GM19324 (cell line): Measurements from ENCODE around the gene FAM120B.
"Not testable (repeated sequence)": the region's sequence is repeated elsewhere in the genome, so short reads cannot be mapped to it uniquely, and the experiment has no call there.

Experiments
- ATAC-seq: cut with Tn5 transposase; IDR thresholded peaks from one replicate; pipeline ENCODE4 v1.9.1; 2021; ENCODE audit warnings: mild to moderate bottlenecking, moderate library complexity; ENCODE audit not compliant: unreplicated experiment, low FRiP score

The FAM120B gene

DNA sequence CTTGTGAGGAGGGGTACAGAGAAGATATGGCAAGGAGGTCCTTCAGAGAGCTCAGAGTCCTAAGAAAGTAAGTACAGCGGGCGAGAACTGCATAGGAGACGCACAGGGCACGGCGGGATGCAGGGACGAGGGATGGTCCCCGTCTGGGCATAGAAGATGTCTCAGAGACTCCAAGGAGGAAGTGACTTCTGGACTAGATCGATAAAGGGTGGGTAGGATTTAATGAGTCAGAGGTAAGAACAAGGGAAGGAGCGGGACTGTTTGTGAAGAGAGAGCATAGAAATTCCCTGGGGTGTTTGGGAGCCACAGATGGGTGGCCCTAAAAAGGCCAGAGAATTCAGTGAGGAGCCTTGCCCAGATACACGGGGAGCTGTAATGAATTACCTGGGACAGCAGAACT, 69.1 kb downstream of the FAM120B start:
- no peak for ATAC-seq

DNA sequence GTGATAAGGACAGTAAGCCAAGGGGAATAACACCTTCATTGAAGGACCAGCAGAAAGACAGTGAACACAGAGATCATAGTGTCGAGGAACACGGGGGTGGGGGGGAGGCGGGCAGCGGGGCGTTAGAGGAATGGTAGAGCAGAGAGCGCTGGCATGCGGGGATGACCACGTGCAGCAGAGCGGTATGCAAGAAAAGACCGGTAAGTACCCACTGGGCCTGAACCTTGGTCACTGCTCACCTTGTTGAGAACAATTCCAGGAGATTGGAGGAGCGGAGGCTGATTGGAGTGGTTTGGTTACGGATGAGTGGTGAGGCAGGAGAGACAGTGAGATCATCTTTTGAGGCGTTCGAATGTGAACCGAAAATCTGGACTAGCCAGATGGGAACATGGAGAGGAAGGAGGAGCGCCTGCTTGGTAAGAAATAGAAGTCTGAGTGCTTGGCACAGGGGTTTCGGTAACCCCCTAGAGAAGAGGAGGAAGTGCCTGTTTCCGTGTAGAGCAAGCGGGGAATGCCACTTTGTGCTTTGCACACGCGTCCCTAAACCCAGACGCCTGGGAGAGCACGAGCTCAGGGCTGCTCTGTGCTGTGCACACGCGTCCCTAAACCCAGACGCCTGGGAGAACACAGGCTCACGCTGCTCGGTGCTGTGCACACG, 70.0 kb downstream of the FAM120B start:
- no peak for ATAC-seq

DNA sequence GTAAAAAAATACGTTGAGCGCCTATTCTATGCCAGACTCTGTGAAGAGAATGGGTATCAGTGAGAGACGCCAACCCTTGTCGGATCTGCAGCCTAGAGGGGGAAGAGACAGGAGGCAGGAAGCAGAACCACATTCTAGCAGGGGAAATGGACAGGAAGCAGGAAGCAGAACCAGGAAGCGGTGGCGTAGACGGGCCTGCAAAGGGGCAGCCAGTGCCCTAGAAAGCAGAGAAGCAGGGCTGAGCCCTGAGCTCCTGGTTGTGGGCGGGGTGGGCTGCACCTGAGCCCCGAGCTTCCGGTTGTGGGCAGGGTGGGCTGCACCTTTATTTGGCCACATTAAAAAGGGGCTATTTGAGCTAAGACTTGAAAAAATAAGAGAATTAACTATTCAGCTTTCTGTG, 71.9 kb downstream of the FAM120B start:
- ATAC-seq: no peak

DNA sequence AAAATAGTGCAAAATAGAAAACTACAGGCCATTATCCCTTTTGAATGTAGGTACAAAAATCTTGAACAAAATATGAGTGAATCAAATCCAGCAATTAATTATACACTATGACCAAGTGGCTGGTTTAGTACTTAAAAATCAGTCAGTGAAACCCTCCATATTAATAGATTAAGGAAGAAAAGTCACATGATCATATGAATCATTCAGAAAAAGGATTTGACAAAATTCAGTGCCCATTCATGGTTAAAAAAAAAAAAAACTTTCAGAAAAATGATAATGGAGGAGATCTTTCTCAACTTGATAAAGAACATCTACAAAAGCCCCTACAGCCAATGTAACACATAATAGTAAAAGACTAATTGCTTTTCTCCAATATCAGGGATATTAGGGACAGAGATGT, 75.0 kb downstream of the FAM120B start:
- no peak for ATAC-seq

DNA sequence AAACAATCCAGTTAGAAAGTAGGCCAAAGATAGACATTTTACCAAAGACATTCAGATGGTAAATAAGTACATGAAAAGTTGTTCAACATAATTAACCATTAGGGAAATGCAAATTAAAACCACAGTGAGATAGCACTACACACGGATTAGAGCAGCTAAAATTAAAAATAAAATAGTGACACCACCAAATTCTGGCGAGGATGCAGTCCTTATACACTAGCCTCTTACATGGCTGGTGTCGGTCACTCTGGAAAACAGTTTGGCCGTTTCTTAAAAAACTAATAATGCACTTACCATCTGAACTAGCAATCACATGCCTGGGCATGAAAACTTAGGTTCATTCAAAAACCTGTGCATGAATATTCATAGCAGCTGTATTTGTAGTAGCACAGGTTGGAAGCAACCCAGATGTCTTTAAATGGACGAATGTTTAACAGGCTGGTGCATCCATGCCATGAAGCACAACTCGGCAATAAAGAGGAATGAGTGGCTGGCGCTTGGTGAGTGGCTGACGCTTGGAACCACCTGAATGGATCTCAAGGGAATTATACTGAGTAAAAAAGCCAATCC, 77.0 kb downstream of the FAM120B start:
- no peak for ATAC-seq

DNA sequence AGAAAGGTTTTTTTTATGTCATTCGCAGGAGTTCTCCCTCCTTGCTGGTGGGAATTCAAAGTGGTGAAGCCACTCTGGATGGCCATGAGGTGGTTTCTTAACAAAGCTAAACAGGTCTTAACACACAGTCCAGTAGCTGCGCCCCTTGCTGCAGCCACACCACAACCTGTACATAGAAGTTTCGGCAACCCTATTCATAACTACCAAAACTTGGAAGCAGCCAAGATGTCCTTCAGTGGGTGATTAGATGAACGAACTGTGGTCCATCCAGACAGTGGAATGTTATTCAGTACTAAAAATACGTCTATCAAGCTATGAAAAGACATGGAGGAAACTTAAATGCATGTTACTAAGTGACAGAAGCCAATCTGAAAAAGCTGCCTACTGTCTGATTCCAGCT, 78.9 kb downstream of the FAM120B start:
- ATAC-seq: no peak

DNA sequence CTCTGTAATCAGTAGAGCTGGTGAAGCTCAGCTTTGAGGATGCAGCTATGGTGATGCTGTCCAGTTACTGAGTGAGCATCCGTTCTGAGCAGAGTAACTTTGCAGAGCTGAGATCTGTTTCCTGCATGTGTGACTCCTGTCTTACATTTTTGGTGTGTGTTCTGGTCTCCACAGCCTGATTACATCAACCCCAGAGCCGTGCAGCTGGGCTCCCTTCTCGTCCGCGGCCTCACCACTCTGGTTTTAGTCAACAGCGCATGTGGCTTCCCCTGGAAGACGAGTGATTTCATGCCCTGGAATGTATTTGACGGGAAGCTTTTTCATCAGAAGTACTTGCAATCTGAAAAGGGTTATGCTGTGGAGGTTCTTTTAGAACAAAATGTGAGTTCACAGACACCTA, 81.6 kb downstream of the FAM120B start:
- no peak for ATAC-seq

DNA sequence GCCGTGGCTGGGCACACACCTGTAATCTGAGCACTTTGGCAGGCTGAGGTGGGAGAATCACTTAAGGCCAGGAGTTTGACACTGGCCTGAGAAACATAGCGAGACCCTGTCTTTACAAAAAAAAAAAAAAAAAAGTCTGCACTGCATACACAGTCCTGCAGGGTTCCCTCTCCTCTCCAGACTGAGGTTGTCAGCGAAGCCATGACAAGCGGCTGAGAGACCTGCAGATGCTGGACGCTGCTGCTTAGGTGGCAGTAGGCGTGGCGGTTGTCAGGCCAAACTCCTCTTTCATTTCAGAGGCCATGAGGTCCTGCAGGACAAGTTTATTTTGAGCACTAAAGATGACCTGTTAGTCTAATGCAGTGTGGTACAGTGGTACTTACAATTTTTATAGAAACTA, 86.5 kb downstream of the FAM120B start:
- ATAC-seq: no peak

DNA sequence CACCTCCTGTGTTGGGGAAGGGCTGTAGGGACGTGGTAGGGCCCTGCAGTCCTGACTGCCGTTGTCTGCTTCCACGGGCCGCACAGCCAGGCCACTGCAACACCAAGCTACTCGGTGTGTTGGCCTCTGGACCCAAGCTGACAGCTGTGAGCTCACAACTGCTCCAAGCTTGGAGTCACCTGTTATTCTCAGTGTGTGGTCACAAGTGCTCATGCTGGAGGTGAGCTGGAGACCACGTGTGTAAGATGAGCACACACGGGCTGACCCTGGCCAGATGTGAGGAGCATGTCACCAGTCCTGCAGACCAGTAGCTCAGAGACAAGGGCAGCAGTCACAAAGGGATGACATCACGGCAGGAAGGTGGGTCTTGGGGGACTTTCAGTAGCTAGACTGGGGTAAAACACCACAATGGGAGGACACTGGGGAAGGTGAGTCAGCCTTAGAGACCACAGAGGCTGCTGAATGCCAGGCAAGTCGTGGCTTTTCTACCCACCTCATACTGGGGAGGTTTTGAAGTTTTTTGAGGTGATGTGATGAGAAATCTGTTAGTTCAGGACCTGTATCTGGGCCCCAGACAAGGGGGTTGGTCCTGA, 87.3 kb downstream of the FAM120B start:
- ATAC-seq: no peak

DNA sequence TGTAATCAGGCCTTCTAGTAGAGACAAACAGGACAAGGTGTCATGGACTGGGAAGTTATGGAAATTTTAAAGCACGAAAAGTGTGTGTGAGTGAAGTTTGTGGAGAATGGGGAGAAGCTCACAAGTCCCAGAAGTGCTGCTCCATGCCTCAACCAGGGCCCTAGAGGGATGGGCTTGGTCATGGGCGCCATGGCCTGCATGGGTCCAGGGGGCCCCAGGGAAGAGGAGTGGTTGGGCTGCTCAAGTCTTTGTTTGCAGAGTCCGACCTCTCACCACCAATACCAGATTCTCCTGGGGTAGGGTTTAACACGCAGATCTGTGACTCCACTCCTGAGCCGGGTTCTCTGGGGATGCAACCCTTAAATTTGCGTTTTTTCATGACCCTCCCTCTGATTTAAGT, 88.4 kb downstream of the FAM120B start:
- no peak for ATAC-seq

DNA sequence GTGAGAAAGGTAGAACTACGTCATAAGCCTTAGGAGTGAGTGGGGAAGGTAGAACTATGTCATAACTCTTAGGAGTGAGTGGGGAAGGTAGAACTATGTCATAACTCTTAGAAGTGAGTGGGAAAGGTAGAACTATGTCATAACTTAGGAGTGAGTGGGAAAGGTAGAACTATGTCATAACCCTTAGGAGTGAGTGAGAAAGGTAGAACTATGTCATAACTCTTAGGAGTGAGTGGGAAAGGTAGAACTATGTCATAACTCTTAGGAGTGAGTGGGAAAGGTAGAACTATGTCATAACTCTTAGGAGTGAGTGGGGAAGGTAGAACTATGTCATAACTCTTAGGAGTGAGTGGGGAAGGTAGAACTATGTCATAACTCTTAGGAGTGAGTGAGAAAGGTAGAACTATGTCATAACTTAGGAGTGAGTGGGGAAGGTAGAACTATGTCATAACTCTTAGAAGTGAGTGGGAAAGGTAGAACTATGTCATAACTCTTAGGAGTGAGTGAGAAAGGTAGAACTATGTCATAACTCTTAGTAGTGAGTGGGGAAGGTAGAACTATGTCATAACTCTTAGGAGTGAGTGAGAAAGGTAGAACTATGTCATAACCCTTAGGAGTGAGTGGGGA, 92.3 kb downstream of the FAM120B start:
- ATAC-seq: not testable (repeated sequence)

DNA sequence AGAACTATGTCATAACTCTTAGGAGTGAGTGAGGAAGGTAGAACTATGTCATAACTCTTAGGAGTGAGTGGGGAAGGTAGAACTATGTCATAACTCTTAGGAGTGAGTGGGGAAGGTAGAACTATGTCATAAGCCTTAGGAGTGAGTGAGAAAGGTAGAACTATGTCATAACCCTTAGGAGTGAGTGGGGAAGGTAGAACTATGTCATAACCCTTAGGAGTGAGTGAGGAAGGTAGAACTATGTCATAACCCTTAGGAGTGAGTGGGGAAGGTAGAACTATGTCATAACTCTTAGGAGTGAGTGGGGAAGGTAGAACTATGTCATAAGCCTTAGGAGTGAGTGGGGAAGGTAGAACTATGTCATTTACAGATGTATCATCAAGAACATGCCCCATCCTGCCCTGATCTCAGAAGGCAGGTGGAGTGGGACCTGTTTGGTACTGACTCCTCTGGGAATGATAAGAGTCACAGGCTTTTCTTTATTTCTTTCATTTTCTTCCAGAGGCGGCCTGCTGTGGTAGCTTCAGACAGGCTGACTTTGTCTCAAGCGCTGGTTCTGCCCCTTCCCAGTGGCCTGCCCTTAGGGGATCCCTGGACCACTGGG, 93.5 kb downstream of the FAM120B start:
- ATAC-seq: not testable (repeated sequence)

DNA sequence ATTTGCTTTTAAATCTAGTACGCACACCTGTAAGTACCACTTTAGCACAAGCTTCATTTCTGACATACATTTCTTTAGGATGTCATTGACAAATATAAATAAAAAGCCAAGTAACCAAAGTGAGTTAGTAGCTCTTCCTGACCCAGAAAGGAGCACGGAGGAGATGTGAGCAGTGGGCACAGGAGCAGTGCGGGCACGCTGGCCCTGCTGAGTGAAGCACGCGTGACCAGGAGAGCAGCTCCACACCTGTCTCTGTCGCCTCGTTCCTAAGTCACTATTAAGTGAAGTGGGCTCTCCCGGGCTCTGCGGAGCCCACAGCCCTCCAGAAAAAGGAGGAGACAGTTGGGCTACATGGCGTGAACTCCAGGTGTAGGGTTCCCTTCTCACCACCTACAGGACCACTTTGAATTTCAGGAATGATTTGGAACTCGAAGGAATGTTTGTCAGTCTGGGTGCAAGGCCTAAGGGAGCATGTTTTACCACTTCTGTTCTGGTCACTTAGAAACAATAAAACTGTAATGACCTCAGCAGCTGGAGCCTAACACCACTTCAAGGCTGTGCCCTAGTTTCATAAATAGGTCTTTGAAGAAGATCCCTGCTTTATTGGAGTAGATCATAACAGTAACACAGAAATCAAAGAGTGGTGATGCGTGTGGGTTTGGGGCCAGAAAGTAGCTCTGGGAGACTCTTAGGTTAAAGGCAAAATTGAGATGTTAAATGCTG, 95.9 kb downstream of the FAM120B start:
- ATAC-seq: no peak

DNA sequence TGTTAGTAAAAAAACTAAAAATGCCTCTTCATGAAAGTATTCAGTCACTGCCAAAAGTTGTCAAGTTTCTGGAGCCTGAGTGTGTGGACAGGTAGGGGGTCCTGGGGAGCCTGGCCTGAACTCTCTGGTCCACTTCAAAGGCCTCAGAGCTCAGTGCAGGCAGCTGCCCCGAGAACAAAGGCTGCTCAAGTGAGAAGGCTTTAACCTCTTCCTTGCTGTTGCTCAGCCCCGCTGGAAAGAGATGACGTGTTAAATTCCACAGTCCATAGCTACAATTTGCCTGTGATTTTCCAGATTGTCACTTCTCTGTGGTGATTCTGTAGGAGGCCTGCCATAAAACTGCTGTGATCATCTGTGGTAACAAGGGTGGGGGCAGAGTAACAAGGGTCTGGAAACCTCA, 96.9 kb downstream of the FAM120B start:
- ATAC-seq: no peak

DNA sequence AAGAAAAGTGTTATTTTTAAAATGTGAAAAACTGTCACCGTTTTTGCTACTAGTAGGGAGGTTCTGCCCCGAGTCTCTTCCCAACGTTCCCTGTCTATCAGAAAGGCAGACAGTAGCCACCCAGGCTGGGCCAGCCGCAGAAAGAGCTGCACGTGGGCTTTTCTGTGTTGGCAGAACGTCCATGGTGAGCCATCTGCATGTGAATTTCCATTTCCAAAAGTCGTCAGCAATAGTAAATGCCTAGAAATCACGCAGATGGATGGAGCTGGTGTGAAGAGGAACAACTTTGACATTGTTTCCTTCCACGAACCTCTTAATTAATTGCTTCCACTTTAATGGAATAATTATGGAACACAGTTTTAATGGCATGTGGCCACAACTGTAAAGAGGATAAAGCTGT, 97.5 kb downstream of the FAM120B start:
- no peak for ATAC-seq

DNA sequence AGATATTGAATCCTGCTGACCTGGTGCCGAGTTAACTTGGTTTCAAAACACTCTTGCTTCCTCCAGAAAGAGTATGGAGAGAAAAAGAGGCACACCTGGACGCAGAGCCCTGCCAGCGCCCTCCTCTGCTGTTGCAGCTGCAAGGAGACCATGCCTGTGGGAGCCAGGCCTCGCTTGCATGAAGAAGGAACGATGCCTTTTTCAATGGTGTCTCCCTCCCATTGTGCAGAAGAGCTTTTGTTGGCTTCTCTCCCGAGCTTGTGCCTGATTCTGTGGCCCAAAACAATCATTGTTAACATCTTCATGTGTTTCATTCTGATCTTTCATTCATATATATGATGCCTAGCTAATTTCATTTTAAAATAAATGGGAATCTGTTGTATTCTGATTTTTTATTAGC, 98.1 kb downstream of the FAM120B start:
- ATAC-seq: no peak

DNA sequence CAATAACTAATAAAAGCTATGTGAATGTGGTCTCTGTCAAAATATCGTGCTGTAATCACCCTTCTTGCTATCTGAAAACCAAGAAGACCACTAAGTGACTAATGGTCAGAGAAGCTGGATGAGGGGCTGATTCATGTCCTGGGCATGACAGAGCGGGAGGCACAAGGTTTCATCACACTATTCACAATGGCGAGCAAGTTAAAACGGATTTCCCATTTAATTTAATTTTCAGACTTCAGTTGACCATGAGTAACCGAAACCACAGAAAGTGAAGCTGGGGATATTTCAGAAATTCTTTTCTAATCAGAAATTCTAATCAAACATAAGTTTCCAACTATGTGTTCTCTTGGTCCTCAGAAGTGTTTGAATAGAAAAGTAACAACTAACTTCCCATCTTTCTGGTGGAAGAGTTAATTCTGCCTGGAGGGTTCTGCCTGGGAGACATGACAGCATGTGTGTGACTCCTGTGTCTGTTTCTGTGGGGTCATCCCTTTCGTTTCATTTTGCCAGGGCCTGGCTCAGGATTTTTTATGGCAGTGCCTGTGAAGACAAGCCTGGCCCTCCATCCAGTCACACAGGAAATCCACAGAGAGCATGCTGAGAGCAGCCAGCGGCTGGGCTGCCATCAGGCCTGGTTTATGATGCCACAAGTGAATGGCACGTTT, 98.9 kb downstream of the FAM120B start:
- no peak for ATAC-seq

DNA sequence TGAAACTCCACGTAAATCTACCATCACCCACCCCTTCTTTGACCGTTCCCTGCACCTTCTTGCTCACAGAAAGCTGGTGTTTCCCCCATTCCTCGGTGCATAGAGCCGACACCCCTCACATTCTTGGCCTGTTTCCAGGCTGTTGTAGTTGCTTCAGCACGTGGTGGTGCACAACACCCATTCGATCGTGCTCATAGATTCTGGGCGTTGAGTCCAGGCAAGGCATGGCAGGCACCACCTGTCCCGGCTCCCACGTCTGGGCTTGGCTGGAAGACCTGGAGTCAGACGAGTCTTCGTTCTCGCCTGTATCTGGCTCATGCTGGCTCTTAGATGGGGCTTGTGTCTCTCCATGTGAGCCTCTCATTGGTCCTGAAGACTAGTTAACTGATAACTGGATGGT, 100.6 kb downstream of the FAM120B start:
- no peak for ATAC-seq

DNA sequence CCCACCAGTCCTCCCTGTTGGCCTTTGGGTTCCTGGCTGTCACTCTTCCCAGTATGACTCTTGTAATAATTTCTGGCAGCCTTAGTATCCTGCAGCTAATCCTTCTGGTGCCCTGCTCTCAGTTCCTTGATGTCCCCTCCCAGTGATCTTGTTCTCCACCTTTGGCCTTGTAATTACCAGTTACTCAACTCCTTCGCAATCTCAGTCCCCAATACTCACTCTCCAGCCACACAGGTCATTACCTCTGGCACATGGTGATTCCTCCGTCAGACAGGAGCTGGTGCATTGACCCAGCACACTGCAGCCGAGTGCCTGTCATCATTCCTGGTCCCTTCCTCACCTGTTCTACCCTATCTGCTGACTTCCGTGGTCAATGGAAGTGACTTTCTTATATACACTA, 101.4 kb downstream of the FAM120B start:
- ATAC-seq: no peak

DNA sequence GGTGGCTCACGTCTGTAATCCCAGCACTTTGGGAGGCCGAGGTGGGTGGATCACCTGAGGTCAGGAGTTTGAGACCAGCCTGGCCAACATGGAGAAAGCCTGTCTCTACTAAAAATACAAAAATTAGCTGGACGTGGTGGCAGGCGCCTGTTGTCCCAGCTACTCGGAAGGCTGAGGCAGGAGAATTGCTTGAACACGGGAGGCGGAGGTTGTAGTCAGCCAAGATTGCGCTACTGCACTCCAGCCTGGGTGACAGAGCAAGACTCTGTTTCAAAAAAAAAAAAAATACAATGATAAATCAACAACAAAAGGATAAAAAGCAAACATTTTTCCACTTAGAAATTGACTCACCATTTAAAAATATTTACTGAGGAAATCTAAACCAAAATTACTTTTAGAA, 103.2 kb downstream of the FAM120B start:
- ATAC-seq: not testable (repeated sequence)
